Testis (tissue), 2 donors: Measurements from ENCODE around the gene ANGPTL2.

Experiments
- POLR2A ChIP-seq: fragments of 450-650 bp; IDR thresholded peaks from one replicate; pipeline ENCODE4 v1.6.1; 2017; ENCODE audit warnings: antibody characterized with exemption, mild to moderate bottlenecking, moderate library complexity
- TF ChIP-seq, protein P1 (sequence below), 3 experiments: fragments of 450-650 bp in 2 of 3; fragments of 200-600 bp in 1 of 3; sonication (generic) in 1 of 3; IDR thresholded peaks; one replicate each; pipeline ENCODE4 v1.5.1; 2016 to 2019; ENCODE audit warnings: antibody characterized with exemption in 3 of 3, mild to moderate bottlenecking in 2 of 3, moderate library complexity in 1 of 3

GRCh38 chr9:127078988-127079387 lies 43.4 kb downstream of the ANGPTL2 start:
- no peak for TF ChIP-seq POLR2A
- TF ChIP-seq, protein P1, sequence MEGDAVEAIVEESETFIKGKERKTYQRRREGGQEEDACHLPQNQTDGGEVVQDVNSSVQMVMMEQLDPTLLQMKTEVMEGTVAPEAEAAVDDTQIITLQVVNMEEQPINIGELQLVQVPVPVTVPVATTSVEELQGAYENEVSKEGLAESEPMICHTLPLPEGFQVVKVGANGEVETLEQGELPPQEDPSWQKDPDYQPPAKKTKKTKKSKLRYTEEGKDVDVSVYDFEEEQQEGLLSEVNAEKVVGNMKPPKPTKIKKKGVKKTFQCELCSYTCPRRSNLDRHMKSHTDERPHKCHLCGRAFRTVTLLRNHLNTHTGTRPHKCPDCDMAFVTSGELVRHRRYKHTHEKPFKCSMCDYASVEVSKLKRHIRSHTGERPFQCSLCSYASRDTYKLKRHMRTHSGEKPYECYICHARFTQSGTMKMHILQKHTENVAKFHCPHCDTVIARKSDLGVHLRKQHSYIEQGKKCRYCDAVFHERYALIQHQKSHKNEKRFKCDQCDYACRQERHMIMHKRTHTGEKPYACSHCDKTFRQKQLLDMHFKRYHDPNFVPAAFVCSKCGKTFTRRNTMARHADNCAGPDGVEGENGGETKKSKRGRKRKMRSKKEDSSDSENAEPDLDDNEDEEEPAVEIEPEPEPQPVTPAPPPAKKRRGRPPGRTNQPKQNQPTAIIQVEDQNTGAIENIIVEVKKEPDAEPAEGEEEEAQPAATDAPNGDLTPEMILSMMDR (IDR thresholded peaks at IDR 0.05), result no peak
